HG02759 (cell line): ENCODE results near the gene EPN3.

Experiments used
- ATAC-seq: cut with Tn5 transposase; IDR thresholded peaks from one replicate; pipeline ENCODE4 v1.9.1; 2021; ENCODE audit warnings: mild to moderate bottlenecking, moderate library complexity; ENCODE audit not compliant: unreplicated experiment

EPN3 gene

DNA sequence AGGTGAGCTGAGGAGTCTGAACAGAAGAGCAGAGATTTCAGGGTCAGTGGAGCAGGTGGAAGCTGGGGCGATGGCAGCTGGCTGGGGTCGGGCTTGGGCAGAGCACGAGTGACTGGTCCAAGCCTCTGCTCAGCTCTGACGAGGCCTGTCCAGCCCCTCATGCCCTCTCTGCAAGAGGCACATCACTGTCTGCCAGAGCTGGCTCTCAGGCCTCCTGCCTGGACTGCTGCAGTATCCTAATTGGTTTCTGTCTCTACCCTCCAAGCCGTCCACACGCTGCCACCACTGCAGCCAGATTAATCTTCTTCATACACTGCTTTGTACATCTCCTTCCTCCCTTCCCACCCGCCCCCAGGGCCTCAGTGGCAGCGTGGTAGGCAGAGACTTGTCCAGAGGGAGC, 53.4 kb downstream of the EPN3 start:
- no peak for ATAC-seq

DNA sequence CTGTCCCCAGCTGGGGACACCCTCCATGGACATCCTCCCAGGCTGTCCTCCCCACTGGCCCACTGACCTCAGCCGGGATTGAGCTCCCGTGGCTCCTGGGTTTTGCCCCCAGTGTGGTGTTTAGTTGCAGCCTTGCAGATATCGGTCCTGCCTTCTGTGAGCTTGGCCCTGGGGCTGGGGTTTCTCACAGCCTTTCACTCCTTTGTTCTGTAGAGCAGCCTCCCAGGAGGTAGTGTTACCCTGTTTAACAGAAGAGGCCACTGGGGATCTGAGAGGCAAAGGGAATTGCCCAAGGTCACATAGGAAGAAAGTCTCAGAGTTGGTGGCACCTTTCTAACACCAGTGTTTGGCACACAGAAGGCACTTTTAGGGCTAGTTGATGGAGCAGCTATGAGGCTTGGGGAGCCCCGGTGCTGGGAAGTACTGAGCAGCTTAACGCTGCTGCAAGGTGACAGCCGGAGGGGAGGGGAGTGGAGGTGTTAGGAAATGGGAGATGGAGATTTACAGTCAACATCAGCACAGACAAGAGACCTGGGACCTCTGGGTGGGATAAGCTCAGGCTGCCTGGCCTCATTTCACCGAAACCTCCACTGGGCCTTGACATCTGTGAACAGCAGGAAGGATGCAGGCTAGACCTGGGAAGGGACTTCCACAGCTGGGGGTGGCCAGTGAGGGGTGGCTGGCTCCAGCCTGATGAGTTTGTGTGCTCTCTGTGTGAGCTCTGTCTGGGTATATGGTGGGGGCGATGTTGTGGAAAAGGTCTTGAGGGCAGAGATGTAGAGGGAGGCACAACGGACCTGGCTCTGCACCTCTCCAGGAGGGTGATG, 54.1 kb downstream of the EPN3 start:
- ATAC-seq = no peak

DNA sequence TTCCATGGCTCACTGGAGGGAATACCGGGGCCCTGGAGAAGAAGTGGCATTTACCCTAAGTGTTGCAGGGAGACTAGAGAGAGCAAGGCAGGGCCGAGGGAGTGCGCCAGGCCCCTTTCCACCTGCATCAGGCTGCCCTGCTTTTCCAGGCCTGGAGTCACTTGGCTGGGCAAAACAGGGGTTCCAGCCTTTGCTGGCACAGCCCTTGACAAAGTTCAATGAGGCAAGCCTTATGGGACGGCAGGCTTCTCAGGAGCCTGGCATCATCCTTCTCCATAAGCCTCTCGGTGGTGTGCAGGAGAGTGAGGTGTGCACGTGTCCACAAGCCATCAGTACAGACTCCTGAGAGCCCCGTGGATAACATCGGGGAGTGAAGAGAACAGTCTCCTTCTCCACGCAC, 55.0 kb downstream of the EPN3 start:
- no peak for ATAC-seq

DNA sequence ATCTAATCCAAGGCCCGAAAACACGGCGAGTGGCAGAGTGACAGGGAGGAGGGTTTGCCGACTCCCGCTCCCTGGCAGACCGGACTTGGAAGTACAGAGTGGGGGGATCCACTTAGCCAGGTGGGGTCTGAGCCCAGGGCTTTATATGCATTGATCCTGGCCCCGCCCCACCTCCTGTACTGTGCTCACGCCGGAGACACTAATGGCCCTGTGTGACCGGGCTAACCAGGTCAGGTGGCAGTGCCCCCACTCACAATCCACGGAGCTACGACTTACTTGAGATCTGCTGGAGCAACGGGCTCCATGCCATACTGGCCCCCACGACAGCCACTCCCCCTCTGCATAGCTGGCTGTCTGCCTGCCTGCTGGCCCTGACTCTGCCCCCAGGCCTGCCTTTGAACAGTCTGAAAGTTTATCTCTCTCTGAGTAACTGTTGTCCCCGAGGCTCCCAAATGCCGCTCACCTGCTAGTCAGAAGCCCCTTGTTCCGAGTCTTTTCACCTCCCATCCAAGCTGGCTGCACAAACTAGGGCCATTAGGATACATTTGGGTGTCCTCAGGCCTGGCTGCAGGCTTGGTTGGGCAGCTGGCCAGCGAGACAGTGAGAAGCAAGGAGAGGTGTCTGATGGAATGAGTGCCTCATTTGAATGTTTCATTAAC, 56.0 kb downstream of the EPN3 start:
- ATAC-seq = no peak

DNA sequence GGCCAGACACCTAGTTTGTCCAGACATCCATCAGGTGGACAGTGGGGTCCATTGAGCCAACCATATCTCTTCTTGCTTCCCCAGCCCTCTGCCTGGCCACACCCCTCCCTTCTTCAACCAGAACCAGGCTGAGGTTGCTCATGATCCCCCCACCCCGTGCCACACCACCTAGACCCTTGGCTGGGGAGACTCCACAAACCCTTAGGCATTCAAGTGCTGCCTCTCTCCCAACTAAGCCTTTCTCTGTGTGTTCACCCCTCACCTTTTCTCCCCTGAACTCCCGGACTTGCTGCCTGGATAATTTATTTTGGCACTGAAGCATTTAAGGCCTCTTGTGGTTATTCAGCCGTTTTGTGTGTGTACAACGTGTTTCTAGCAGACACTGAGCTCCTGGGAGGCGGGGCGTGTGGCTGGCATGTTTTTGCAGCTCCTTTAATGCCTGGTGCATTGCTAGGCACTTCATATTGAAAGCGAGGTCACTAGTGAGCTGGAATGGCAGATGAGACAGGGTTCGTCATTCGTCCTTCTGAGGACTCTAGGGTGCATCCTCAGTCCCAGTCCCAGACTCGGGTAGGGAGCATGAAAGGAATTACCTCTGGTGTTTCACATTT, 56.7 kb downstream of the EPN3 start:
- no peak for ATAC-seq

- no peak for ATAC-seq
Observed at GRCh38 chr17:50590946-50591737, 58.6 kb downstream of the EPN3 start.

GRCh38 chr17:50593321-50593720, 60.8 kb downstream of the EPN3 start:
- no peak for ATAC-seq
